Left renal cortex interstitium (tissue), 4 donors: Measurements from ENCODE around the gene AGO1. TPM values are rescaled to one million over a fixed set of nuclear protein-coding genes. Genes with fewer than 3 reads are reported as not detected.
"Not testable (repeated sequence)": the region's sequence is repeated elsewhere in the genome, so short reads cannot be mapped to it uniquely, and the experiment has no call there.

ENCODE experiments used
- DNase-seq, 4 donors: peaks; one replicate each; pipeline ENCODE4 v3.0.0-alpha.2; 2013; ENCODE audit warnings: low read depth in 4 of 4, low spot score in 2 of 4, missing footprints in 1 of 4
- polyA plus RNA-seq, 4 donors: library from polyadenylated mRNA; unstranded; fragments of 120-200 nt; gene quantifications; one replicate each; pipeline ENCODE4 v1.2.1, GENCODE V29; 2013; ENCODE audit not compliant: insufficient read length in 4 of 4

Gene AGO1
- polyA plus RNA-seq, 4 donors: 15.0 to 21.3 (median 17.8) TPM

- no peak for DNase-seq
Observed at GRCh38 chr1:35962952-35963351, 79.9 kb downstream of the AGO1 start.

GRCh38 chr1:35964277-35964676 is 81.3 kb downstream of the AGO1 start:
- not testable (repeated sequence) for DNase-seq

- no peak for DNase-seq
Observed at GRCh38 chr1:35968396-35968795, 85.4 kb downstream of the AGO1 start.

GRCh38 chr1:35971601-35972000 is 88.6 kb downstream of the AGO1 start:
- no peak for DNase-seq

GRCh38 chr1:35972631-35973030 is 89.6 kb downstream of the AGO1 start:
- not testable (repeated sequence) for DNase-seq

GRCh38 chr1:35980090-35980489 is 97.1 kb downstream of the AGO1 start:
- DNase-seq: no peak

Other genes with a start within 250 kb of the AGO1 start
- gene PSMB2, start 241.7 kb upstream of the AGO1 start, polyA plus RNA-seq: 10 to 100 TPM; 75.0 to 87.2 (median 79.0) TPM
- 10 to 100 TPM in 1 of 4 donors, 1 to 10 TPM in 3; 9.4 to 10.1 (median 9.6) TPM for gene C1orf216, start 164.3 kb upstream of the AGO1 start, polyA plus RNA-seq
- 10 to 100 TPM; 12.1 to 15.9 (median 13.1) TPM for gene CLSPN, start 113.2 kb upstream of the AGO1 start, polyA plus RNA-seq
- gene AGO4, start 75.2 kb upstream of the AGO1 start, polyA plus RNA-seq: 10 to 100 TPM; 16.2 to 35.2 (median 24.9) TPM
- gene AGO3, start 47.9 kb downstream of the AGO1 start, polyA plus RNA-seq: 10 to 100 TPM in 3 of 4 donors, 1 to 10 TPM in 1; 8.4 to 17.0 (median 13.3) TPM
- 10 to 100 TPM in 2 of 4 donors, 1 to 10 TPM in 2; 9.4 to 14.3 (median 11.5) TPM for gene TEKT2, start 200.9 kb downstream of the AGO1 start, polyA plus RNA-seq
- 10 to 100 TPM; 31.2 to 38.3 (median 33.4) TPM for gene ADPRS, start 205.7 kb downstream of the AGO1 start, polyA plus RNA-seq
- gene COL8A2, start 242.0 kb downstream of the AGO1 start, polyA plus RNA-seq: 1 to 10 TPM; 1.6 to 2.8 (median 1.9) TPM